NT2/D1 (cell line): Measurements from ENCODE around the gene SAA1.

Experiments used
- DNase-seq: peaks from one replicate; pipeline ENCODE4 v3.0.0-alpha.2; 2011; ENCODE audit warnings: low read depth, low spot score
- H3K27me3 ChIP-seq: 2 replicates; pipeline ENCODE4 v1.6.0; 2011; ENCODE audit warnings: mild to moderate bottlenecking; ENCODE audit not compliant: insufficient read length, insufficient read depth
- H3K36me3 ChIP-seq: 2 replicates; pipeline ENCODE4 v1.6.1; 2011; ENCODE audit warnings: mild to moderate bottlenecking, low read length, mixed read lengths; ENCODE audit not compliant: insufficient read depth, insufficient read length
- H3K4me1 ChIP-seq: 2 replicates; pipeline ENCODE4 v1.5.1; 2011; ENCODE audit not compliant: insufficient read depth, insufficient read length
- H3K4me3 ChIP-seq: 2 replicates; pipeline ENCODE4 v1.5.1; 2011; ENCODE audit warnings: low read depth; ENCODE audit not compliant: insufficient read length
- H3K9ac ChIP-seq: 2 replicates; pipeline ENCODE4 v1.6.0; 2011; ENCODE audit warnings: low read depth; ENCODE audit not compliant: insufficient read length
- H3K9me3 ChIP-seq: 2 replicates; pipeline ENCODE4 v1.5.1; 2011; ENCODE audit warnings: mild to moderate bottlenecking, low read length; ENCODE audit not compliant: insufficient read depth
- SUZ12 ChIP-seq: IDR thresholded peaks from 2 replicates; pipeline ENCODE4 v1.6.1; 2011; ENCODE audit not compliant: insufficient read length, insufficient read depth; ENCODE audit errors: extremely low read depth
- YY1 ChIP-seq: IDR thresholded peaks from 2 replicates; pipeline ENCODE4 v1.6.1; 2011; ENCODE audit not compliant: insufficient read length, insufficient read depth
- ZNF274 ChIP-seq: IDR thresholded peaks from 2 replicates; pipeline ENCODE4 v1.6.1; 2011; ENCODE audit warnings: mild to moderate bottlenecking, low read depth, low read length

Gene SAA1

GRCh38 chr11:18304745-18305144, 38.7 kb downstream of the SAA1 start:
- no peaks in the 10 kb centered on the region for H3K9me3 ChIP-seq
- H3K9ac ChIP-seq: no peak overlapping the region
- H3K4me1 ChIP-seq: no peaks in the 10 kb centered on the region
- no peaks in the 10 kb centered on the region for H3K27me3 ChIP-seq
- TF ChIP-seq YY1 (no peak), ZNF274 (no peak), SUZ12 (no peak)
- H3K36me3 ChIP-seq: peaks cover 65% of the 10 kb centered on the region
- no peak for DNase-seq
- no peak overlapping the region for H3K4me3 ChIP-seq

DNA sequence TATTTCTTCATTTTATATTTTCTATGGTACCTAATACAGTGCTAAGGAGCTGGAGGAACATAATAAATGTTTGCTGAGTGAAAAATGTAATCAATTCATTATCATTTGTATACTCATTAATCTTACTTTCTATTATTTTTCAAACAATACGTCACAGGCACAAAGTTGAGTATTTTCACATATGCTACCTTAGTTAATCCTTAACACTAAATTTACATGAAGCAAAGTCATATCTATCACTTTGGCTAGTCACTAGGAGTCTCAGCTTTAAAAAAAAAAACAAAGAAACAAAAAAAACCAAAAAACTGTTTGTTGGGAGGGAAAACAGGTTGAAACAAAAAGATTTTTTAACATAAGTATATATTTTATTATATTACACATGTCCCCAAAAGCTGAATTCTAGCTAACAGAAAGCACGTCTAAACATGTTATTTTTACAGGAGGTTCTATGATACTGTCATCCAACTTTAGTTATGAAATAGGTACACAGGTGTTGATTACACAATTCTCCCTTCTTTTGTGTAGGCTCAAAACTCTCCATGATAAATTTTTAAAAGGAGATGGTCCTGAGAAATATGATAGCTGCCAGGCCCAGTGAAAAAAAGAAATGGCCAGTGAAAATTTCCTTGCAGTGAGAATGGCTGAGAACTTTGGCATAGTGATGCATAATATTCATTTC, 41.5 kb downstream of the SAA1 start:
- DNase-seq: no peak
- peaks cover 67% of the 10 kb centered on the region for H3K36me3 ChIP-seq
- TF ChIP-seq ZNF274: no peak
- no peak for TF ChIP-seq YY1
- no peak for TF ChIP-seq SUZ12

DNA sequence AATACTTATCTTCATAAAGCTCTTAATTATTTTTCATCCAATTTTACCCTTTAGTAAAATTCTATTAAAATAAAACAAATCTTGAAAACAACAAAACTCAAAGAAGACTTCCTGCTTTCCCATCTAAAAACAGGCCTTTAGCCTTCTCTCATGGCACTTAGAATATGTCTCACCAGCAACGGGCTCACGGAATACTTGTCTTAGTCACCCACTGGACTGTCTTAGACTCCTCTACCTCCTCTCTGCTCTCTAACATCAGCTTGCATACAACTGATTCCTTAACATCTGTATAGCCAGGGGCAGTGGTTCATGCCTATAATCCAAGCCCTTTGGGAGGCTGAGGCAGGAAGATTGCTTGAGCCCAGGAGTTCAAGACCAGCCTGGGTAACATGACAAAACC, 42.2 kb downstream of the SAA1 start:
- no peak for DNase-seq
- H3K4me3 ChIP-seq: no peak overlapping the region
- H3K9ac ChIP-seq: no peak overlapping the region
- no peaks in the 10 kb centered on the region for H3K27me3 ChIP-seq
- H3K4me1 ChIP-seq: no peaks in the 10 kb centered on the region
- TF ChIP-seq ZNF274 (no peak), YY1 (no peak), SUZ12 (no peak)
- H3K36me3 ChIP-seq: peaks cover 65% of the 10 kb centered on the region
- H3K9me3 ChIP-seq: no peaks in the 10 kb centered on the region

More for the DNA sequence above, 41.5 kb downstream of the SAA1 start:
- H3K27me3 ChIP-seq: no peaks in the 10 kb centered on the region
- no peak overlapping the region for H3K4me3 ChIP-seq
- H3K9me3 ChIP-seq: no peaks in the 10 kb centered on the region
- H3K9ac ChIP-seq: no peak overlapping the region
- no peaks in the 10 kb centered on the region for H3K4me1 ChIP-seq

- H3K4me1 ChIP-seq: no peaks in the 10 kb centered on the region
- no peak for DNase-seq
- no peak for TF ChIP-seq YY1
- TF ChIP-seq ZNF274: no peak
- no peak for TF ChIP-seq SUZ12
- H3K36me3 ChIP-seq: peaks cover 57% of the 10 kb centered on the region
- no peaks in the 10 kb centered on the region for H3K9me3 ChIP-seq
- H3K27me3 ChIP-seq: no peaks in the 10 kb centered on the region
- no peak overlapping the region for H3K4me3 ChIP-seq
- no peak overlapping the region for H3K9ac ChIP-seq
Observed at GRCh38 chr11:18309691-18310090, 43.6 kb downstream of the SAA1 start.

DNA sequence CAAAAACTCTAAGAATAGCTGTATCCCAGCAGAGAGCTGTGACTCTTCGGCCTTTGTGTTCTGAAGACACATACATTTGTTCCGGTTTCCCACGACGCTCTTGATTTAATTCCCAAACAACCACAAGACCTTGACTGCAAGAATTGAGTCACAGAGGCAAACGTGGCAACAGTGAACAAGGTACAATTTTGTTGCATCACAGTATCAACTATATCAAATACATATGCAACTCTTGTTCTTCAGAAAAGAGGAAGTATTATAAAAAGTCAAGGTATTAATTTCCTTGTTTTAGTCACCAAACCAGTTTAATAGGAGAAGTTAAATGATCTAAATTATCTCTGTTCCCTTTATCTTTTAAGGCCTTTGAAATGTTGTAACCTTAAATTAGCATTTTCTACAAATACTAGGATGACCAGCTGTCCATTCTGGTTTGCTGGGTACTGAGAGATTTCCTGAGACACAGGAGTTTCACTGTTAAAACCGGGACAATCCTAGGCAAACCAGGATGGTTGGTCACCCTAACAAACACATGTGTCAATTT, 44.8 kb downstream of the SAA1 start:
- no peak for TF ChIP-seq ZNF274
- no peak for TF ChIP-seq SUZ12
- TF ChIP-seq YY1: no peak
- Histone ChIP-seq H3K4me3 (no peak overlapping the region), H3K36me3 (peaks cover 51% of the 10 kb centered on the region), H3K9me3 (no peaks in the 10 kb centered on the region), H3K9ac (no peak overlapping the region), H3K27me3 (no peaks in the 10 kb centered on the region), H3K4me1 (no peaks in the 10 kb centered on the region)
- no peak for DNase-seq

GRCh38 chr11:18312012-18312411, 45.9 kb downstream of the SAA1 start:
- peaks cover 51% of the 10 kb centered on the region for H3K36me3 ChIP-seq

GRCh38 chr11:18312663-18313420, 46.8 kb downstream of the SAA1 start:
- no peaks in the 10 kb centered on the region for H3K9me3 ChIP-seq
- no peak for DNase-seq
- TF ChIP-seq SUZ12: no peak
- no peak for TF ChIP-seq ZNF274
- no peak for TF ChIP-seq YY1
- no peaks in the 10 kb centered on the region for H3K27me3 ChIP-seq
- H3K9ac ChIP-seq: no peak overlapping the region
- no peak overlapping the region for H3K4me3 ChIP-seq
- peaks cover 48% of the 10 kb centered on the region for H3K36me3 ChIP-seq
- H3K4me1 ChIP-seq: no peaks in the 10 kb centered on the region

More at GRCh38 chr11:18312012-18312411, 45.9 kb downstream of the SAA1 start:
- Histone ChIP-seq H3K9ac (no peak overlapping the region), H3K27me3 (no peaks in the 10 kb centered on the region), H3K4me3 (no peak overlapping the region), H3K4me1 (no peaks in the 10 kb centered on the region), H3K9me3 (no peaks in the 10 kb centered on the region)
- TF ChIP-seq YY1 (no peak), SUZ12 (no peak), ZNF274 (no peak)
- DNase-seq: no peak
